ENCODE measurements around the gene DHRSX. TPM values are rescaled to one million over a fixed set of nuclear protein-coding genes. Genes with fewer than 3 reads are reported as not detected.

Gene DHRSX
- total and polyA plus RNA-seq, 9 of the 15 experiments (the other 6 are each of a cell fraction or from before 2014, with no cell fraction given), result 0.59 to 11.0 (median 6.2) TPM

DNA sequence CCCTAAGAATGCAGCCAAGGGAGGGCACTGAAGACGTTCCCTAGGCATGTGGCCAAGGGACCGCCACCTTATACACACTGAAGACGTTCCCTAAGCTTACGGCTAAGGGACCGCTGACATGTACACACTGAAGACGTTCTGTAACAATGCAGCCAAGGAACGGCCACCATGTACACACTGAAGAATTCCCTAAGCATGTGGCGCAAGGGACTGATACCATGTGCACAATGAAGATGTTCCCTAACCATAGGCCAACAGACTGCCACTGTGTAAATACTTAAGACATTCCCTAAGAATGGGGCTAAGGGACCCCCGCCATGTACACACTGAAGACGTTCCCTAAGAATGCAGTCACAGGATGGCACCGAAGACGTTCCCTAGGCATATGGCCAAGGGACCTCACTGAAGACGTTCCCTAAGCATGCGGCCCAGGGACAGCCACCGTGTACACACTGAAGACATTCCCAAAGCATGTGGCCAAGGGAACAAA lies 36.1 kb downstream of the DHRSX start (continued):
- 0 out of 2 replicates have a peak, but pooled peaks have one; percentile 2 for TF ChIP-seq ZBTB43 (CRISPR knock-in tag; IDR thresholded peaks at IDR 0.05)
- peak in 1 of 3 experiments; percentile 40 for TF ChIP-seq YY1 (IDR thresholded peaks at IDR 0.05; ENCODE audit: borderline replicate concordance in 1 of 3, control insufficient read depth in 1 of 3, extremely low read depth in 1 of 3, insufficient read depth in 3 of 3, insufficient read length in 1 of 3, insufficient replicate concordance in 2 of 3, low read depth in 1 of 3, low read length in 2 of 3)
- TF ChIP-seq, protein P1, sequence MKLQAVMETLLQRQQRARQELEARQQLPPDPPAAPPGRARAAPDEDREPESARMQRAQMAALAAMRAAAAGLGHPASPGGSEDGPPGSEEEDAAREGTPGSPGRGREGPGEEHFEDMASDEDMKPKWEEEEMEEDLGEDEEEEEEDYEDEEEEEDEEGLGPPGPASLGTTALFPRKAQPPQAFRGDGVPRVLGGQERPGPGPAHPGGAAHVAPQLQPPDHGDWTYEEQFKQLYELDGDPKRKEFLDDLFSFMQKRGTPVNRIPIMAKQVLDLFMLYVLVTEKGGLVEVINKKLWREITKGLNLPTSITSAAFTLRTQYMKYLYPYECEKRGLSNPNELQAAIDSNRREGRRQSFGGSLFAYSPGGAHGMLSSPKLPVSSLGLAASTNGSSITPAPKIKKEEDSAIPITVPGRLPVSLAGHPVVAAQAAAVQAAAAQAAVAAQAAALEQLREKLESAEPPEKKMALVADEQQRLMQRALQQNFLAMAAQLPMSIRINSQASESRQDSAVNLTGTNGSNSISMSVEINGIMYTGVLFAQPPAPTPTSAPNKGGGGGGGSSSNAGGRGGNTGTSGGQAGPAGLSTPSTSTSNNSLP (IDR thresholded peaks at IDR 0.05; ENCODE audit: borderline replicate concordance, low read depth, low read length), result no peak
- peak; percentile 38; the same call in 1 of the 2 replicates for TF ChIP-seq MTA3 (IDR thresholded peaks at IDR 0.05; ENCODE audit: borderline replicate concordance)
- TF ChIP-seq, protein P2, sequence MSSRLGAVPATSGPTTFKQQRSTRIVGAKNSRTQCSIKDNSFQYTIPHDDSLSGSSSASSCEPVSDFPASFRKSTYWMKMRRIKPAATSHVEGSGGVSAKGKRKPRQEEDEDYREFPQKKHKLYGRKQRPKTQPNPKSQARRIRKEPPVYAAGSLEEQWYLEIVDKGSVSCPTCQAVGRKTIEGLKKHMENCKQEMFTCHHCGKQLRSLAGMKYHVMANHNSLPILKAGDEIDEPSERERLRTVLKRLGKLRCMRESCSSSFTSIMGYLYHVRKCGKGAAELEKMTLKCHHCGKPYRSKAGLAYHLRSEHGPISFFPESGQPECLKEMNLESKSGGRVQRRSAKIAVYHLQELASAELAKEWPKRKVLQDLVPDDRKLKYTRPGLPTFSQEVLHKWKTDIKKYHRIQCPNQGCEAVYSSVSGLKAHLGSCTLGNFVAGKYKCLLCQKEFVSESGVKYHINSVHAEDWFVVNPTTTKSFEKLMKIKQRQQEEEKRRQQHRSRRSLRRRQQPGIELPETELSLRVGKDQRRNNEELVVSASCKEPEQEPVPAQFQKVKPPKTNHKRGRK (tag; IDR thresholded peaks at IDR 0.05), result no peak
- TF ChIP-seq HLTF (IDR thresholded peaks at IDR 0.05), result 0 out of 2 replicates have a peak, but pooled peaks have one; percentile 80
- TF ChIP-seq KAT8 (IDR thresholded peaks at IDR 0.05; ENCODE audit: low read depth), result no peak
- no peak for TF ChIP-seq ZNF146 (CRISPR knock-in tag; IDR thresholded peaks at IDR 0.05; ENCODE audit: unreplicated experiment)
- TF ChIP-seq PHF8 (IDR thresholded peaks at IDR 0.05; ENCODE audit: borderline replicate concordance, low read length), result peak; percentile 29; the same call in 1 of the 2 replicates
- TF ChIP-seq MYNN (IDR thresholded peaks at IDR 0.05), result peak; percentile 22; the same call in 1 of the 2 replicates
- no peak for TF ChIP-seq MYNN (CRISPR knock-in tag; IDR thresholded peaks at IDR 0.05)
- no peak for TF ChIP-seq ZNF143 (CRISPR knock-in tag; IDR thresholded peaks at IDR 0.05)
- TF ChIP-seq ATF1 (CRISPR knock-in tag; IDR thresholded peaks at IDR 0.05), result no peak
- peak; percentile 84 for TF ChIP-seq ATF1 (tag; IDR thresholded peaks at IDR 0.05)
- TF ChIP-seq HMG20A (CRISPR knock-in tag; conservative IDR thresholded peaks at IDR 0.05), result no peak
- no peak for TF ChIP-seq CBX1 (IDR thresholded peaks at IDR 0.05; ENCODE audit: low read depth)
- TF ChIP-seq, protein P3, sequence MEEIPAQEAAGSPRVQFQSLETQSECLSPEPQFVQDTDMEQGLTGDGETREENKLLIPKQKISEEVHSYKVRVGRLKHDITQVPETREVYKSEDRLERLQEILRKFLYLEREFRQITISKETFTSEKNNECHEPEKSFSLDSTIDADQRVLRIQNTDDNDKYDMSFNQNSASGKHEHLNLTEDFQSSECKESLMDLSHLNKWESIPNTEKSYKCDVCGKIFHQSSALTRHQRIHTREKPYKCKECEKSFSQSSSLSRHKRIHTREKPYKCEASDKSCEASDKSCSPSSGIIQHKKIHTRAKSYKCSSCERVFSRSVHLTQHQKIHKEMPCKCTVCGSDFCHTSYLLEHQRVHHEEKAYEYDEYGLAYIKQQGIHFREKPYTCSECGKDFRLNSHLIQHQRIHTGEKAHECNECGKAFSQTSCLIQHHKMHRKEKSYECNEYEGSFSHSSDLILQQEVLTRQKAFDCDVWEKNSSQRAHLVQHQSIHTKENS (CRISPR knock-in tag; IDR thresholded peaks at IDR 0.05), result no peak
- 0 out of 2 replicates have a peak, but pooled peaks have one; percentile 18 for TF ChIP-seq MEF2D (tag; conservative IDR thresholded peaks at IDR 0.05; ENCODE audit: low read depth)
- TF ChIP-seq U2AF1 (optimal IDR thresholded peaks at IDR 0.05; ENCODE audit: low read depth, low read length), result no peak
- TF ChIP-seq POLR2B (IDR thresholded peaks at IDR 0.05; ENCODE audit: low read depth, partially characterized antibody), result no peak
- peak; percentile 29 for TF ChIP-seq HNRNPLL (IDR thresholded peaks at IDR 0.05; ENCODE audit: low read depth, low read length, poor library complexity, severe bottlenecking)
- TF ChIP-seq MAZ (CRISPR knock-in tag; conservative IDR thresholded peaks at IDR 0.05 in 1 of 2, IDR thresholded peaks at IDR 0.05 in 1 of 2), result no peak
